Measurements from ENCODE around the gene PARVA.

Gene PARVA

GRCh38 chr11:12376259-12377081, 901 bp upstream of the PARVA start:
- DNase-seq, result no peak

GRCh38 chr11:12377824-12378593, 638 bp downstream of the PARVA start:
- peak; percentile 33 for DNase-seq

GRCh38 chr11:12380565-12381325, 3.4 kb downstream of the PARVA start:
- no peak for DNase-seq

GRCh38 chr11:12381875-12382274, 4.5 kb downstream of the PARVA start:
- DNase-seq, result no peak

GRCh38 chr11:12382451-12382850, 5.1 kb downstream of the PARVA start:
- DNase-seq, result no peak

- DNase-seq, result no peak
Observed at GRCh38 chr11:12386309-12386708, 8.9 kb downstream of the PARVA start.

- no peak for DNase-seq
Observed at GRCh38 chr11:12386745-12387144, 9.4 kb downstream of the PARVA start.

GRCh38 chr11:12388173-12388572, 10.8 kb downstream of the PARVA start:
- no peak for DNase-seq

GRCh38 chr11:12388939-12389670, 11.7 kb downstream of the PARVA start:
- no peak for DNase-seq

- no peak for DNase-seq
Observed at GRCh38 chr11:12389676-12390657, 12.6 kb downstream of the PARVA start.

- peak; percentile 79 for DNase-seq
Observed at GRCh38 chr11:12390687-12391110, 13.3 kb downstream of the PARVA start.

GRCh38 chr11:12392672-12393071, 15.3 kb downstream of the PARVA start:
- no peak for DNase-seq

GRCh38 chr11:12393691-12394090, 16.3 kb downstream of the PARVA start:
- no peak for DNase-seq

GRCh38 chr11:12394601-12395000, 17.2 kb downstream of the PARVA start:
- no peak for DNase-seq

- no peak for DNase-seq
Observed at GRCh38 chr11:12395333-12395732, 18.0 kb downstream of the PARVA start.

GRCh38 chr11:12397931-12398334, 20.6 kb downstream of the PARVA start:
- DNase-seq, result no peak

GRCh38 chr11:12399355-12399754, 22.0 kb downstream of the PARVA start:
- DNase-seq, result no peak

- DNase-seq, result no peak
Observed at GRCh38 chr11:12402025-12402424, 24.7 kb downstream of the PARVA start.

- DNase-seq, result no peak
Observed at GRCh38 chr11:12402691-12403120, 25.3 kb downstream of the PARVA start.

GRCh38 chr11:12403122-12403996, 26.0 kb downstream of the PARVA start:
- DNase-seq, result no peak
